Uterus (tissue), 4 donors: ENCODE results near the gene MYO1F. TPM values are rescaled to one million over a fixed set of nuclear protein-coding genes. Genes with fewer than 3 reads are reported as not detected.
A peak's percentile ranks its signal among the peaks of the same experiment; 100 is the strongest.

Experiments
- DNase-seq, 2 donors: peaks; one replicate each; pipeline ENCODE4 v3.0.0-alpha.2; 2019 to 2020
- H3K27ac ChIP-seq, 2 donors: fragments of 200-600 bp; sonication (generic); 1 replicate in 1 of 2; 2 replicates in 1 of 2; pipeline ENCODE4 v1.5.1; 2016 to 2018
- H3K27me3 ChIP-seq, 2 donors: fragments of 200-600 bp; sonication (generic); one replicate each; pipeline ENCODE4 v1.5.1; 2018 to 2019; ENCODE audit warnings: control low read depth in 1 of 2
- H3K36me3 ChIP-seq, 2 donors: fragments of 200-600 bp; sonication (generic); one replicate each; pipeline ENCODE4 v1.5.1; 2019; ENCODE audit warnings: control low read depth in 1 of 2
- H3K4me1 ChIP-seq, 2 donors: fragments of 200-600 bp; sonication (generic); one replicate each; pipeline ENCODE4 v1.5.1; 2018 to 2019; ENCODE audit warnings: control low read depth in 1 of 2
- H3K4me3 ChIP-seq, 2 donors: fragments of 200-600 bp; sonication (generic); 1 replicate in 1 of 2; 2 replicates in 1 of 2; pipeline ENCODE4 v1.5.1; 2018 to 2019; ENCODE audit warnings: mild to moderate bottlenecking in 1 of 2
- H3K9me3 ChIP-seq, 2 donors: fragments of 200-600 bp; sonication (generic); one replicate each; pipeline ENCODE4 v1.5.1; 2019; ENCODE audit warnings: control low read depth in 1 of 2
- POLR2A ChIP-seq, 2 donors: fragments of 450-650 bp; IDR thresholded peaks; one replicate each; pipeline ENCODE4 v1.6.1; 2016; ENCODE audit warnings: antibody characterized with exemption in 2 of 2, mild to moderate bottlenecking in 1 of 2, moderate library complexity in 1 of 2
- intact Hi-C: fragments of 100-400 bp; cut with DNase I; formaldehyde crosslinking; loops from one replicate; pipeline ENCODE4 v1.15.1; 2023; ENCODE audit warnings: low total_unique reads
- total RNA-seq, 4 donors: library from RNA; depleted of rRNA in 3 of 4; stranded (reverse); fragments of >200 nt in 3 of 4; gene quantifications; one replicate each; pipeline versions ENCODE4 v1.1.0 to v1.2.4, GENCODE V29; 2014 to 2023
- TF ChIP-seq, protein P1 (sequence below), 4 experiments: fragments of 200-600 bp in 2 of 4; fragments of 450-650 bp in 2 of 4; sonication (generic) in 2 of 4; IDR thresholded peaks; one replicate each; pipeline ENCODE4 v1.5.1; 2016 to 2019; ENCODE audit warnings: antibody characterized with exemption in 4 of 4, mild to moderate bottlenecking in 2 of 4, moderate library complexity in 1 of 4
- donor health status: DM: yes; HTN: yes; CAD: no.

The MYO1F gene
- total RNA-seq, 4 donors from 2014 or later = 4.1 to 45.9 (median 7.5) TPM

DNA sequence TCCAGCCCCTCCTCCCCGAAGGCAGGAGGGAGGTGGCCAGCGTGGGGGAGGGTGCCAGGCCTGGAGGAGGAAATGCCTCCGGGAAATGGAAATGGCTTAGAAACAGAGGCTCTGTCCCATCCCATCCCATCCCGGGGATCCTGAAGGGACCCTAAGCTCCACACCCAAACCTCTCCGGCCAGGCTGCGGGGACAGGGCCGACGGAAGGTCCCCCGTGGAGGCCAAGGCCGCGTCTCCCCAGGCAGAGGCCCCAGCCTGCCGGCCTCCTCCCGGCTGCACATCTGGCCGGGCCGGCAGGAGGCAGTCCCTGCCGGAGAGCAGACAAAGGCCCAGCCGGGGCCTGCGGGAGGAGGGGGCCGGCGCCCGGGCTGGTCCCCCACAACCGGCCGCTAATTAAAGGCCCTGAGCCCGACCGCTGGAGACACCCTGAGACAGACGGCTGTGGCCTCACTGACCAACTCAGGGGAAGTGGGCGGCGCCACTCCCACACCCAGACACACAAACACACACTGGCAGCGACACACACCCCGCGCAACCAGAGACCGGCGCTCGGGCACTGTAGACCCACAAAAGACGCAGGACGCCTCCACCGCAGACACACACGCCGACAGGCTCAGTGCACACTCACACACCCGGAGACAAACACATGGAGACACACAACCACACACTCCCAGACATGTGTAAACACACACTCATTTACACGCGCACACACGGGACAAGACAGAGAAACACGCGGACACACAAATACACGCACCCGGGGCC lies 32.2 kb upstream of the MYO1F start:
- peak; percentile 50 to 52 for DNase-seq
- Histone ChIP-seq H3K27ac (peak overlapping the region; percentile 88 to 92), H3K4me1 (peaks cover 5 to 15% of the 10 kb centered on the region in 2 donors), H3K9me3 (no peaks in the 10 kb centered on the region), H3K27me3 (no peaks in the 10 kb centered on the region), H3K4me3 (peak overlapping the region; percentile 58 to 72), H3K36me3 (no peaks in the 10 kb centered on the region)
- intact Hi-C loops = no loop called here
- peak in 1 of 2 donors; percentile 21 for TF ChIP-seq POLR2A (IDR thresholded peaks at IDR 0.05)
- TF ChIP-seq, protein P1, sequence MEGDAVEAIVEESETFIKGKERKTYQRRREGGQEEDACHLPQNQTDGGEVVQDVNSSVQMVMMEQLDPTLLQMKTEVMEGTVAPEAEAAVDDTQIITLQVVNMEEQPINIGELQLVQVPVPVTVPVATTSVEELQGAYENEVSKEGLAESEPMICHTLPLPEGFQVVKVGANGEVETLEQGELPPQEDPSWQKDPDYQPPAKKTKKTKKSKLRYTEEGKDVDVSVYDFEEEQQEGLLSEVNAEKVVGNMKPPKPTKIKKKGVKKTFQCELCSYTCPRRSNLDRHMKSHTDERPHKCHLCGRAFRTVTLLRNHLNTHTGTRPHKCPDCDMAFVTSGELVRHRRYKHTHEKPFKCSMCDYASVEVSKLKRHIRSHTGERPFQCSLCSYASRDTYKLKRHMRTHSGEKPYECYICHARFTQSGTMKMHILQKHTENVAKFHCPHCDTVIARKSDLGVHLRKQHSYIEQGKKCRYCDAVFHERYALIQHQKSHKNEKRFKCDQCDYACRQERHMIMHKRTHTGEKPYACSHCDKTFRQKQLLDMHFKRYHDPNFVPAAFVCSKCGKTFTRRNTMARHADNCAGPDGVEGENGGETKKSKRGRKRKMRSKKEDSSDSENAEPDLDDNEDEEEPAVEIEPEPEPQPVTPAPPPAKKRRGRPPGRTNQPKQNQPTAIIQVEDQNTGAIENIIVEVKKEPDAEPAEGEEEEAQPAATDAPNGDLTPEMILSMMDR (IDR thresholded peaks at IDR 0.05) = peak in 3 of 4 experiments; percentile 12 to 38 (median 34)

DNA sequence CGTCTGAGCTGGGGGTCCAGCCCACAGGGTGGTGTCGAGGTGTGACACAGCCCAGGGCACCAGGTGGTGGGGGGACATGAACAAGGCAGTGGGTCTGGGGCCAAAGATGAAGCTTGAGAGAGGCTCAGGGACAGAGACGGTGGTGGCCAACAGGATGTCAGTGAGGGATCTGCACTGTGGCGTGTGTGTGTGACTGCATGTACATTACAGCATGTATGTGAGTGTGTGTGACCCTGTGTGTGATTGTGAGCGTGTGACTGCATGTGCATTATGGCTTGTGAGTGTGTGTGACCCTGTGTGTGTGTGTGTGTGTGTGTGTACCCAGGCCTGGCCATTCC lies 31.7 kb upstream of the MYO1F start:
- Histone ChIP-seq H3K4me1 (peaks cover 5 to 15% of the 10 kb centered on the region in 2 donors), H3K9me3 (no peaks in the 10 kb centered on the region), H3K27me3 (no peaks in the 10 kb centered on the region), H3K36me3 (no peaks in the 10 kb centered on the region), H3K4me3 (peak overlapping the region; percentile 58 to 72), H3K27ac (peak overlapping the region; percentile 88 to 92)
- TF ChIP-seq, protein P1 (IDR thresholded peaks at IDR 0.05) = no peak
- TF ChIP-seq POLR2A (IDR thresholded peaks at IDR 0.05) = no peak
- intact Hi-C loops = no loop called here
- DNase-seq = no peak

DNA sequence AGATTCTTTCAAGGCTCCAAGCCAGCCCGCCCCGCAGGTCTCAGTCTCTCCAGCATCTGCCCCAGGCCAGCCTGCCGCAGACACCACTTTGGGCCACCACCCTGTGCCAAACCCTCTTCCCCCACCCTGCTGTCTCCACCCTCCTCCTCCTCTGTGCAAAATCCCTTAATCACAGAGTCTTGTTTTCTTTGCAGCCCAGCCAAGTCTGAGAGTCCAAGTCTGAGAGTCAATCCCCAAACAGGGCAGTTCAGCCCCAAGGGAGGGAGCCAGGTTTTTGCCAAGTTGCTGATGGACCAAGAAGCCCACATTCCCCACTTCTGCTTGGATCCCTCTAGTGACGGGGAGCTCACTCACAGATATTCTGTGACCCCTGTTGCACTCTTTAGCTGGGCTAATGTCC lies 30.1 kb upstream of the MYO1F start:
- no peak overlapping the region for H3K4me3 ChIP-seq
- H3K27me3 ChIP-seq = no peaks in the 10 kb centered on the region
- DNase-seq = no peak
- intact Hi-C loops = no loop called here
- H3K4me1 ChIP-seq = peaks cover 5 to 15% of the 10 kb centered on the region in 2 donors
- no peaks in the 10 kb centered on the region for H3K36me3 ChIP-seq
- H3K27ac ChIP-seq = no peak overlapping the region
- H3K9me3 ChIP-seq = no peaks in the 10 kb centered on the region
- no peak for TF ChIP-seq POLR2A (IDR thresholded peaks at IDR 0.05)
- TF ChIP-seq, protein P1 (IDR thresholded peaks at IDR 0.05) = no peak

DNA sequence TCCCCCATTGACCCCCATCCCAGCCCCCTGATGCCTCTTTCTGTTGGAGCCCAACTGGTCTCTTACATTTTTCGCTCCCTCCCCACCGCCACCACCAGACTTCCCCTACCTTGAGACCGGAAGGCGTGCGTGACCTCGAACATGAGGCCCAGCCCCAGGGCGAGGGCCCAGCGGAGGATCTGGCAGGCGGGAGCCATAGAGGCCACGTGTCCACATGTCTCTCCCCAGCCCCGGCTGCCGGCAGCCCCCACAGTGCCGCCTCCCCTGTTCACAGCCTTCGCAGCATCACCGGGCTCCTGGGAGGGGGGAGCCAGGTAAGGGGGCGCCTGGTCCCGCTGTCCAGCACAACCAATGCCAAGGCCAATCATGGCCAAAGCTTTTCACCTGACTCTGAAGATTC lies 28.3 kb upstream of the MYO1F start:
- no peaks in the 10 kb centered on the region for H3K27me3 ChIP-seq
- H3K4me3 ChIP-seq = no peak overlapping the region
- intact Hi-C loops = no loop called here
- H3K4me1 ChIP-seq = peaks cover 5 to 9% of the 10 kb centered on the region in 2 donors
- TF ChIP-seq, protein P1 (IDR thresholded peaks at IDR 0.05) = no peak
- TF ChIP-seq POLR2A (IDR thresholded peaks at IDR 0.05) = no peak
- H3K36me3 ChIP-seq = no peaks in the 10 kb centered on the region
- H3K27ac ChIP-seq = no peak overlapping the region
- no peak for DNase-seq
- no peaks in the 10 kb centered on the region for H3K9me3 ChIP-seq

DNA sequence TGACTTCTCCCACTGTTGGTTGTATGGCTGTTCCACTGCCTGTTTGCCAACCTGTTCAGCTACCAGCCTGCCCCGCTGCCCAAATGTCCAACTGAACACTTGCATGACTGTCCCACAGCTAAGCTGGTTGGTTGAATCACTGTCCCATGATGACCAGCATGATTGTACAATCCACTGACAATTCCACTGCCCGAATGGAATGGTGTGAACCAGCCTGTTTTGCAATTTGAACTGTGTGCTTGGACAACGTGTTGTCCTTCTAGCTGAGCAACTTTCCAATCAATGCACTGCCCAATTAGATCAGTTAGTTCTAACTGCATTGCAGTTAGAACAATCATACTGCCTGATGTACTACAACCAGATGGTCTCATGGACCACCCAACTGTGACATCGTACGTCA lies 24.6 kb upstream of the MYO1F start:
- H3K36me3 ChIP-seq = no peaks in the 10 kb centered on the region

More for the DNA sequence above, 24.6 kb upstream of the MYO1F start:
- Histone ChIP-seq H3K27me3 (no peaks in the 10 kb centered on the region), H3K4me1 (no peaks in the 10 kb centered on the region), H3K9me3 (no peaks in the 10 kb centered on the region), H3K4me3 (no peak overlapping the region), H3K27ac (no peak overlapping the region)
- intact Hi-C loops = no loop called here
- no peak for DNase-seq
- no peak for TF ChIP-seq POLR2A (IDR thresholded peaks at IDR 0.05)
- TF ChIP-seq, protein P1 (IDR thresholded peaks at IDR 0.05) = no peak
